NCI-H1436 (cell line): ENCODE measurements around the gene CD47.

ENCODE experiments used
- DNase-seq: peaks from one replicate; lab custom pipeline; 2025; lab: John Stamatoyannopoulos, UW

The CD47 gene

DNA sequence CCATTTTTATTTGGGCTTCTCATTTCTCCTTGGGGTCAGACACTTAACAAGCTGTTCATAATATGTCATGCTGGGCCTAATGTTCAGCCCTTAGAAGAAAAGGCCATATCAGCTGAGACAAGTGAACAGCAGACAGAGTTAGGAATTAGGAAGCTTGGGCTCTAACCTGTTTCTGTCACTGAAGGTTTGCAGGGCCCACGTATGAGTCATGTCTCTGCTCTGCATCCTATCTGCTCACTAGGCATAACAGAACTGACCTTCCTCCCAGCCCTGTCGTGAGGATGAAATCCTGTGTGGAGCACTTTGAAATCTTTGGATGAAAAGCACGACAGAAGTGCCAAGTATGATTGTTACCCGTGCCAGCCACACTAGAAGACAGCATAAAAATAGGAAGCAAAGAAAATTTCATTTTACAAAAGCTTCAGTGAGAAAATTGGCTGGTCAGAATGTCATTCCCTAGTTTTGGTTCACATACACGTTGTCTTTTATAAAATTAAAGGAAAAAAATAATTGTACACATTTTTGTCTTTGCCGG lies 26.5 kb upstream of the CD47 start:
- DNase-seq: no peak

DNA sequence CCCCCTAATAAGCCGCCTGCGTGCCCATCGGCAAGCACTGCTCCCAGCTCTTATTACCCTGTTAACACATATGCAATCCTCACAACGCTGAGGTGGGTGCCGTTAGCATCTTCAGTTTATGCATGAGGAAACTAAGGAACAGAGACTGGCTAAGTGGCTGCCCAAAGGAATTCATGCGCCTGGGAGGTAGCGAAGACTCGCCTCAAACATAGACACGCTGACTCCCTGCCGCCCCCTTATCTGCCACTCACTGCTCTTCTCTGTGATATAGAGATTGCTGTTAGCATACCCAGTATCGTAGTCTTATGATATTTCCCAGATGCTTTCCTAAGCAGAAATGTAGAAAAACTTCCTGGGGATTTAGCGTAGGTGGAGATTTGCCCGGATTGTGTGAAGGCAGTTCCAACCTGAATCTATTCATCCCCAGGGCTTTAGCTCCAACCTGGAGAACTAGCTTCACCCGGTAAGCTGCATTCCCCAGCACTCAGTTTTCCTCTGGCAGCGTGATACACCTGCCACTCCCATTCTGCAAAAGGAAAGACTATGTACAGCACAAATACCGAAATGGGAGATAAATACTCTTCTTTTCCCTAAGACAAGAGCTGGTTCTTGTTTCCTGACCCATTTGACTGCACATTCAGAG lies 23.7 kb upstream of the CD47 start:
- no peak for DNase-seq

DNA sequence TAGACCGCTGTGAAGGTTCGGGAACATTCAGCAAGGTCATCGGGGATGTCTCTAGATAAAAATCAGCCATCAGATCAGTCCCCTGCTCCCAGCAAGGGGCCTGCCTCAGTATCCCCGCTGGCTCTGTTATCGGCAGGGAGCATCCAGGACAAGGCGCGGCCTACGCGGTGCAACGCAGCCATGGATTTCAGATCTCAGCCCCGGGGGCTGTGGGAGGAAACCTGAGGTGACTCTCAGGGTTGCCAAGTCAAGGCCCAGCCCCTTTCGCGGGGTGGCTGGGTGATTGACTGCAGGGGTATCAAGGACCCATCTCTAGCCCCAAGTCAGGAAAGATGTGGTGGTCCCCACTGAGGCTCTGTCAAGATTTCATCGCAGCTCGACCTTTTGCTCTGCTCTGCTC lies 23.1 kb upstream of the CD47 start:
- no peak for DNase-seq

DNA sequence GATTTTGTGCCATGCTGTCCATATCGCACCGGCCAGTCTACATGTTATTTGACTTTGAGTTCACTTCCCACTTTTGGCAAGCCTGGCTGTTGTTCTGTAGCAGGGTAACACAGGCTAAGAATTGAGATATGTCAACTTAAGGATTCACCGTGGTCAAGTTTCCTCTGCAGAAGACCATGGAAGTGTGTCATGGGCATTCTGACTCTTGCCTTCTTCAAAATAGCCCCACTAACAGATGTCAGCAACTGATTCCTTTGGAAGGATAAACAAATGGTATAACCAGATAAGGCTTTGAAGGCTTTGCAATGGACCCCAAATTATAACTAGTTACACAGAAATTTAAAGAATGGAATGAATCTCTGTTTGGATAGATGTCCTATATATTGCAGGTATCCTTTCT lies 20.1 kb upstream of the CD47 start:
- no peak for DNase-seq

DNA sequence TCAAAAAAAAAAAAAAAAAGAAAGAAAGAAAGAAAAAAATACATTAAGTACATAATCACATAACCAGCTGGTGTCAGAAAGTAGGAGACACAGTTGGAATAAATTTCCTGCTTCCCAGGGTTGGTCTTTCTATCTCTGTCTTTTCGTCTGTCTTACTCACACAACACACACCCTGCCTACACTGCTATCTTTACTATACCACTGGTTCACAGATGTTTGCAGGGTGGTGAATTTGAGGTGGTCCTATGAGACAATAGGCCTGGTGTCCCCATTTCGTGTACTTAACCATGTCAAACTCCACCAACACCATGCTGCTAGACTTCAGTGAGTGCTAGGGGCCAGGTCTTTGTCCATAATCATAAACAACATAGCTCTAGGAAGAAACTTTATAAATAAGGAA lies 17.6 kb upstream of the CD47 start:
- DNase-seq: no peak

DNA sequence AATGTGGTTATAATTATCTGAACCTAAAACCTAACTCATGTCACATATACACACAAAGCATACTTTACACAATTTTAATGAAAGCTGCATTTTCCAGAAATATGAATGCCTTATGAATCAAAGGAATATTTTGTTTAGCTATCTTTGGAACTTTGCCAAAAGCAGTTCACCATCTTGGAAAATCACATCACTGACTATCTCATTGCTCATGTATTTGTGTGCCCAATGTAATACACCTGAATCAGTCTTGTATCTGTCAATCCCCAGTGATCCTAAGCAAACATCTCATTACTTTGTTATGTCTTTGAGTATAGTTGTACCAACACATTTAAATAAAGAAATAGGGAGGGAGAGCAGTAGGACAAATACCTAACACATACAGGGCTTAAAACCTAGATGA lies 15.6 kb upstream of the CD47 start:
- DNase-seq: no peak

DNA sequence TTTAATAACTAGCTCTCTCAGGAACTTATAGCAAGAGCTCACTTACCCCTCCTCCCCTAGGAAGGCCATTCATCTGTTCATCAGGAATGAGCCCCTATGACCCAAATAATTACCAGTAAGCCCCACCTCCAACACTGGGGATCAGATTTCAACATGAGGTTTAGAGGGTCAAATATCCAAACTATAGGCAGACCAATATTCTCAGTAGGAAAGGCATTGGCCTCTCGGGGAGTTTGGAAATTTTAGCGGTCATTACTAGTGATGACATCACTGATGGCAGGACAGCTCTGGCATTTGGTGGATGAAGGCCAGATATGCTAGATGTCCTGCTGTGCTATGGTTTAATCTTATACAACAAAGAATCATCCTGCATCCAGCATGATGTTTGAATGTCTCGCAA lies 15.2 kb upstream of the CD47 start:
- no peak for DNase-seq

DNA sequence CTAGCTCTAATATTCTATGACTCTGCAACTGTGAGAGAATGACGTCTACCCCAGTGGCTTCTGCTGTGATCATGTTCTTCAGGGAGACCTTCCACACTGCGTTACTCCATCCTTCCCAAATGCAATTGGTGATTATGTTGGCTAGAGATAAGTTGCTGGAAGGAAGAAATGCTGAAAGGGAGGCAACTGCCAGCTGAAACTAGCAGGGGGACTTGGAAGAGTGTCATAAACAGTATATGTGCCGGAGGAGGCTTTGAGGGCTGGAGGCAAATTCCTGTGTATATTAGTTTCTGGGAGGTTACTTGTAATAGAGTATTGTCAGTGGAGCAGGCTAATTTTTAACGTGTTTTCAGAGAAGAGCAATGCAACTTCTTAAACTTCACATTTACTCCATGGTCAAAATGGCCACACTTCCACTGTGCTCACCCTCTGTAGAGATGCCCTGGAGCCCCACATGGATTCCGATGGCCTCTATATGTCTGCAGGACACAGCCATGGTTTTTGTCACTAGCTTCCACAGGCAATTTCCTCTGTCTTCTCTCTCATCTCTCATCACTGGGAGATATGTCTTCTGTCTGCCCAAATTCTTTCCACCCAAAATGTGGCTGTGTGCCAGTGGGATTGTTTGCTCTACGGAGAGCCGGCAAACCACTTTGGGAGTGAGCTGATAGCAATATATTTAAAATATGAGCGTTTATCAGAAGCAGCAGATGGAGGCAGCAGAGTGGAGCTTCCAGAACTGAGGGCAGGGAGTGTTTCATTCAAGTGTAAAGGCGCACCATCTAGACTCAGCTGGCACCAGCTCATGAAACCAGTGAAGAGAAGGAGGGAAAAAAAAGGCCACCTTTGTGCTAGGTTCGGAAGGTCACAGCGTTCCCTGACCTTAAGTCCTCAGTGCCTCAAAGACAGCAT lies 13.3 kb upstream of the CD47 start:
- no peak for DNase-seq

DNA sequence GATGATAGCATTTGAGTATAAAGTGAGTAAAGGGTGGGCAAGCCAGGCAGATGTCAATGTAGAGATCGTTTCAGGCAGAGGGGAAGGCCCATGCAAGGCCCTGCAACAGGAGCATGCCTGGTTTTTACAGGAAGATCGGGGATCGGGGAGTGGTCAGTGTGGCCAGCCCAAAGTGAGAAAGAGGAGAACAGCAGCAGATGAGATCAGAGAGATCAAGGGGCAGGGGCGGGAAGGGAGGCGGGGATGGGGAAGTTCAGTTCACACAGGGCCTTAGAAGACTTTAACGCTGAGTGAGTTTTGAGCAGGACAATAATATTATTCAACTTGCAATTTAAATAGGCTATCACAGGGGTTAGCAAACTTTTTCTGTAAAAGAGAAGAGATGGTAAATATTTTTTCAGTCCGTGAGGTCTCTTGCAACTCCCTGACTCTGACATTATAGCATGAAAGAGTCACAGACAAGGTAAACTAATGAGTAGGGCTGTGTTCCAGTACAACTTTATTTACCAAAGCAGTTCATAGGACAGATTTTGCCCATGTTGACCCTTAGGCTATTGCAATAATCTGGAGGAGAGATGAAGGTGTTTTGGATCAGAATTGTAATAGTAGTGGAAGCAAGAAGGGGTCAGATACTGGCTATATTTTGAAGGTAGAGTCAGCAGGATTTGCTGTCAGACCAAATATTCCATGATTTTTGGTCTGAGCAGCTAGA lies 12.4 kb upstream of the CD47 start:
- no peak for DNase-seq

DNA sequence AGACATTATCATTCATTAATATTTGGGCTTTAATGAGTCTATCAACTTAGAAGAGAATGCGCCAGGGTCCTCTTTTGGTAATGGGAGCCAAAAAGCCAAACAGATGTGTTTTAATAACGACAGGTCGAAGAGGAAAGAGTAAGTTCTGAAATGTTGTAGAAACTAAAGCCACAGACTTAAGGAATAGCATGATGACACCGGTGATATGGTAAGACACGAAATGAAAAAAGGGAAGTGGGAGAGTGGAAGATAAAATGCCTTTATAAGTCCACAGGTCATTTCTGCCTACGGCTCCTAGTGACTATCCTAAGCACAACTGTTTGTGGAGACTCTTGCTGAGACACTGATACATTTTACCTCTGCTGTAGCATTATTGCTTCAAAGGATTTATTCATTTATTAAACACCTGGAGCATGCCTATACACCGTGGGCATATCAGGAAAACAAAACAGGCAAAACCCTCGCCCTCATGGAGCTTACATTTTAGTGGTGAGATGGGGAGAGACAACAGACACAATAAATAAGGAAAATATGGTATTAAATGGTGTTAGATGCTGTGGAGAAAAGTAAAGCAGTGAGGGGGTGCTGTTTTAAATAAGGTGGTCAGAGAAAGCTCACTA lies 11.7 kb upstream of the CD47 start:
- DNase-seq: no peak

DNA sequence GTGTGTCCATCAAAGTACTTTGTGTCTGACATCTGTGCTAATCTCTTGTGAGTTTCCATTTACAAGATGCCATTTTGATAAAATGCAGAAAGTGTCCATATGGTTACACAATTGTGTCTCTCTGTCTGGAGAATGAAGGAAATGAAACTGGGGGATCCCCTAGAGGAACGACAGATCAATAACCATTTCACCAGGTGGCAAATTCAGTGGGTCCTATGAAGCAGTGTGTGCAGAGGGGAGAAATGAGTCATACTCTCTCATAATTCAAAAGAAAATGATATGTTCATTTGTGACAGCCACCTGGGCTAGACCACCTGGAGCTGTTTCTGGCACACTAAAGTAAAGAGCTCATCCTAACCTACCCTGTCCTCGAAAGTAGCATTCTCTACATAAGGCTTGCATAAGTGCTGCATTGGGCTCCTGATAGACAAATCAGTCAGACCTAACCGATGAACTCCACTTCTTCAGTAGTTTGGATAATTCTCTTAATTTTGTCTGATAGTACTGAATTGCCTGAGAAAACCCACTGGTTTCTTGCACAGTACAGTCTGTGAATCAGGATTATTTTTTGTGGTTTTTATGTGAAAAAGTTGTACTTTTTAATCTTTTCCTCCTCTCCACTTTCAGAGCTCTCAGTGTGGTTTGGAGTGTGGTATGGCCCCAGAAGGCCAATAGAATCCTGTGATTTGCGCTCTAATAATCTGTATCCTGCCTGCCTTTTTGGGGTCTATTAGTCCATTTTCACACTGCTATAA lies 10.3 kb upstream of the CD47 start:
- peak; percentile 57 for DNase-seq

DNA sequence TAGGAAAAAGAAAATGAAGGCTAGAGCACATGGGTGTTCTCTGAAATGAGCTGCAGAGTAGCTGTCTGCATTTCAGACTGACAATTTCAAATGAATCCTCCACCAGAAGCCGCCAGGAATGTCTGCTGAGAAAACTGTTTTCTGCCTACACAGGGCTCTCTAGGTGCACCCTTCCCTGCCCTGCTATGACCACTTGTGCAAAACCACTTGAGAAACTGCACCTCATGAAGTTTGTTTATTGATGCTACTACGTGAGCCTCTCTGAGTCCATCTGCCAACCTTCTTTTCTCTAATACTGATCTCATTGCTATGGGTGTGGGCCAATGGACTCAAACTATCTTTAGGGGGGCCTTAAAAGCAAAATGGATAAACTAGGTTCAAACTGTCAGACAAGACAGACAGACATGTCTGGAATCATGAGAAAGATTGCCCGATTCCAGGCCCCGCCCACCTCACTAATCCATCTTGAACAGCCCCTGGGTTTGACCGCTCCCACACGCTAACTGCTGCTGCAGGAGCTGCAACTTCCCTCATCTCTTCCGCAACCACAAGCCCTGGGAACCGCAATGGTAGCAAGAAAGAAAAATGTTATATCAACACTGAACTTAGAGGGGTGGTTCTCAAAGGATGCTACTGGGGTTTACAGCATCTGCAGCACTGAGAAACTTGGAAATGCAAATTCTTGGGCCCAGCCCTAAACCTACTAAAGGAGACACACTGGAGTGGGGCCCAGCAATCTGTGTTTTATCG lies 9.0 kb upstream of the CD47 start:
- DNase-seq: no peak

DNA sequence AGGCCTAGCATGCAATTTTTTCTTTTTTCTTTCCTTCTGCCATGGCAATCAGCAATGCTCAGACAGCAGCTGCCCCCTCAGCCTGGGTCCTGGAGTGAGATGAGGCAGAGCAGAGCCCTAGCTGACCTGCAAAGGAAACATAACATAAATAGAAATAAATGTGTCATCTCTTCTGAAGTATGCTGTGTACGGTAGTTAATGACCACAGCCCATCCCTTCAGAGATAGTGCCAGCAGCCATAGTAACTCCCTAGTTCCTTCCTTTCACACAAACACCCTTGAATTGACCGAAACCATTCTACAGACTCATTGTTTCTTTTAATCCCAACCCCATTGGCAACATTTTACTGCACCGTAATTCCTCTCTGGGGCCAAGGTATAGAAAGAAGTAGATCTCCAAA lies 8.4 kb upstream of the CD47 start:
- DNase-seq: no peak

DNA sequence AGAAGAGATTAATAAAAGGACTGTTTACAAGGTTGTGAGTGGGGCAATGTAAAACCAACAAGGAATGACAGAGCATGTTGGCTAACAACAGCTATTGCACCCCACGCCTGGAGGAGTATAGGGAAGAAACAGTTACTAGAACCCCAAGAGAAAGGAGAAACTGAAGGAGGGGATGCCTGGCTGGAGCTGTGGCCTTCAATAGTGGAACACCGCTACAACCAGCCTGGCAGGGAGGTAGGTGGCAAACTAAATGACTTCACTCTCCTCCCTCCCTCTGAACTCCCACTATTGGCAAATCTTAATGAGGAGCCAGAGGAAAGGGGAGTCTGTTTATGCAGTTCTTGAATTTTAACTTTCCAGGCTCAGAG lies 7.2 kb upstream of the CD47 start:
- DNase-seq: no peak

DNA sequence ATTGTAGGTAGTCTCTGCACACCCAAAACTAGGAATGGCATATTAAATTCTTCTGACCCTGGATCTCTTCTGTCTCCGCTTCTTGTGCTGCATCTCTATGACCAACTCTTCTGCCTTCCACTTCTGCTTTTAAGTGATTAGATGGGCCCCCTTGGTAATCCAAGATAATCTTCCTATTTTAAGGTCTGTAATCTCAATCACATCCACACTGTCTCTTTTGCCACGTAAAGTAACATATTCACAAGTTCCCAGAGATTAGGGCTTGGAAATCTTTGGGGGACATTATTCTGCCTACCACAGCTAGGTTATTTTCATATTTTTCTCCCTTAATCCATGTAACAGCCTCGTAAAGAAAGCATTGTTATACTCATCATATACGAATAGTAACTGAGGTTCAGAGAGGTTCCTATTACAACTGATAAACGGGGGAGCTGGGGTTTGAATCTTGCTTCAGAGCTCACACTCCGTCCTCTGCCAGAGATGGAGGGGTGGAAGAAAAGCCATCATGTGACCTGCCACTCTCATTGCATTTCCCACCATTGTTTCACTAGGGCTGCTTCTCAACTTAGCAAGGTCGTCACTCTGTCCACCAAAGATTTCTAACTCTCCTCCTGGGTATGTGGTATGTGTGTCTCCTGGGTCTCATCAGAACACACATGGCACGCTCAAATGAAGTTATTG lies 6.6 kb upstream of the CD47 start:
- DNase-seq: no peak

DNA sequence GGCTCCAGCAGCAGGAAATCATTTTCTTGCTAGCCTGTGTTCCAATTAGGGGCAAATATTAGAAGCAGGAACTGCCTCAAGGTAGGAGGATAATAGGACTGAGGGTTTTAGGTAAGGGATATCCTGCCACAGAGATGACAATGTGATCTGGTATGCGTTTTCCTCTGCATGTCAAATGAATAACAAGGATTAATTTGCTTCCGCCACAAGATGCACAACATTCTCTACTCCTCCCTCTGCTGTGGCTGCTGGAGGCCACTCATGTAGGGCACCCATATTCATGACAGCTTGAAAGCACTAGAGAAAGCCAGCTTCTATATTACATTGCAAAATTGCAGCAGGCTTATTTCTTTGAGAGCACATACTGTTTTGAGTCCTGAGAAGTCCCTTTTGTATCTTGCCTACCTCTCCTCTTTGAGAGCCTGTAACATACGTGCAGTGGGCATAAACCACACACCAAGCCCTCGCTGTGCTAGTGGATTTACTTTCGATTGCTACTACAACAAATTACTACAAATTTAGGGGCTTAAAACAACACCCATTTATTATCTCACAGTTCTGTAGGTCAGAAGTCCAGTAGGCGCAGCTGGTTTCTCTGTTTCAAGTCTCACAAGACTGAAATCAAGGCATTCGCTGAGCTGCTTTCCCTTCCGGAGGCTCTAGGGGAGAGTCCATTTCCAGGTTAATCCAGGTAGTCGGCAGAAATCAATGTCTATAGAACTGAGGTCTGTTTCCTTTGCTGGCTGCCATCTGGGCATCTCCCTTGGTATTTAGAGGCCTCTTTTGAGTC lies 5.9 kb upstream of the CD47 start:
- no peak for DNase-seq

DNA sequence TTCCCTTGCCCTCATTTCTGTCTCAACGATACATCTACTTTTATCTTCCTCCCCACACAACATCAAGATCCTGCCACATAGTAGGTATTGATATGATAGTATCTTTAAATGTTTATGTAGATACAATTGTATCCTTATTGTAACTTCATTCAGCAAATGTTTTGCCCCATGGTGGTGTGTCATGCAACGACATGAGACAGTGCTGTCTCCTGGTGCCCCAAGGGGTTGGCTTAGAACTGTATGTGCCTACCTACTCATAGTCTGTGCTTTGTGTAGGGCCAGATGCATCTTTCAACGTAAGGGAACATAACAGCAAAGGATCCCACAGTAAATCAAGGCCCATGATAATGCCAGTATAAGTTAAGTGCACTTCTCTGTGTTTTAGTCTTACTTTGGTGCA lies 2.8 kb upstream of the CD47 start:
- no peak for DNase-seq

DNA sequence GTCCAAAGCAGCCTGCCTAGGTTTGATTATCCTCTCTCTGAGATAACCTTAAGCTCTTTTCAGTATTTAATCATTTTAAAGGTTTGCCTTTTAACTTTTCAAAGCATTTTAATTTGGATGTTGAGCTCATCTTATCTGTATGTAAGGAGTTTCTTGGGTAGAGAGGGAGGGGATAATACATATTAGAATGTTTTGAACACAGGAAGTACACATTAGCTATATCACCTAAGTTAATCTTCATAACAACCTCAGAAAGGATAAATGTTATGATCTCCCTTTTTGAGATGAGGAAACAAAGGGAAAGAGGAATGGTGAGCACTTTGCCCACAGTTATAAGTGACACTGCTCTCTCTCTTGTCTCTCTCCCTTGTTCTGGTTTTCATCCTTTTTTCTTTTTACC lies 2.2 kb upstream of the CD47 start:
- no peak for DNase-seq

DNA sequence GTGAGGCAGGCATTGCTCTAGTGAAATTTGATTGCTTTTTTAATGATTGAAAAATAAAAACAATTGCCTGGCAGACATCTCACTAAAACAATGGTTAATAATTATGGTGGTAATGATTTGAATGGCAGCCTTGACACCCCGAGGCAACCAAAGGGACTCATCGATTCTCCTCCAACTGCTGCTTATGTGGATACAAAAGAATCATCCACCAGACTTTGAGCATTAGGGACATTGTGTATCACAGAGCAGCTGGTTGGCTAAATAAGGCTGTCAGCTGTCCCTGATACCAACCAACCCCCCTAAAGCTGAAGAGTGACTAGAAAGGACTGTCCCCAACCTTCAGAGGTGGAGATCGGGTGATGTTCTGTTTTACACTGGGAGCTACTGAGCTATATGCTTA lies 1.7 kb upstream of the CD47 start:
- DNase-seq: no peak
